SK-N-MC (cell line): ENCODE measurements around the gene CSMD2.

Experiments used
- EZH2 ChIP-seq: fragments of 200-600 bp; sonication (generic); IDR thresholded peaks from one replicate; pipeline ENCODE4 v1.6.1; 2017; ENCODE audit warnings: antibody characterized with exemption
- POLR2AphosphoS5 ChIP-seq: IDR thresholded peaks from 2 replicates; pipeline ENCODE4 v1.6.1; 2012; ENCODE audit warnings: mild to moderate bottlenecking, low read depth, low read length, borderline replicate concordance

- TF ChIP-seq POLR2AphosphoS5 (no peak), EZH2 (no peak)
Observed at GRCh38 chr1:34188418-34188817, 23.4 kb upstream of the CSMD2 start.
